ENCODE results near the gene RFPL2.
A peak's percentile ranks its signal among the peaks of the same experiment; 100 is the strongest.

The RFPL2 gene

DNA sequence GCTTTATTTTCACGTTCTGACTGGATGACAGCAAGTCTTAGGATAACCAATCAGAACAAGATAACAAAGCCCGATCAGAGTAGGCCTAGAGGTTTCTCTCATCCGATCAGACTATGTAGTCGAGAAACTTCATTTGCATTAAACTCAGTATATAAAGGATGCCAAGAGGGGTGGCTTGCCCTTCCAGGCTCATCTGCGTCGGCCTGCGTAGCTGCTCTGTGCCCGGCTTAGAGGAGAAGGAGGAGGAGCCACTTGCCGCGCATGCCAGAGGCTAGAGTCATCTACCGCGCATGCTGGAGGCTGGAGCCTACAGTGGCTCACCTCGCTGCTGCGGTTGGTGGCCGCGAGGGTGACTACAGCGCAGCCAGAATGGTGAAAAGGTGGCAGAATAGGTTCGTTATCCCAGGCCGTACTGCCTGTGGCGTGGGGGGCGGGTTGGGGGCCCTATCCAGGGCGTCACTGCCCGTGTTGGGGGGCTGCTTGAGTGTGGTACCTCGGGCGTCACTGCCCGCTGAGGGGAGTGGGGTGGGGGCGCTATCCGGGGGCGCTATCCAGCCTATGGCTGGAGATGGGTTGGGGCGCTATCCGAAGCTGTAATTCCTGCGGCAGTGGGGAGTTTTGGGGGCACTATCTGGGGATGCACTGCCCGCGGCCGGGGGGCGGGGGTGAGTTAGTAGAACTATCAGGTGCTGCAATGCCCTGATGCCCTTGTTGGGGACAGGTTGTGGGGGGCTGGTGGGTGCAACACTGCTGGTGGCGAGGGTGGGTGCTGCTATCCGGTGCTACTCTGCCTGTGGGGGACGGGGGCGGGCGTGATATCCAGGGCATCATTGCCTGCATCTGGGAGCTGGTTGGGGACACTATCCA is at the start of gene RFPL2:
Gene RFPL2, minus strand, starts transcription at position 218 of the 867 bp plus-strand sequence. CDS start 2,622 bp downstream, outside the sequence.
- DNase-seq (ENCODE audit: low read depth) = peak; percentile 32
- H3K4me3 ChIP-seq (ENCODE audit: low read length) = no peak within 1 kb of the TSS
- TF ChIP-seq, protein P1, sequence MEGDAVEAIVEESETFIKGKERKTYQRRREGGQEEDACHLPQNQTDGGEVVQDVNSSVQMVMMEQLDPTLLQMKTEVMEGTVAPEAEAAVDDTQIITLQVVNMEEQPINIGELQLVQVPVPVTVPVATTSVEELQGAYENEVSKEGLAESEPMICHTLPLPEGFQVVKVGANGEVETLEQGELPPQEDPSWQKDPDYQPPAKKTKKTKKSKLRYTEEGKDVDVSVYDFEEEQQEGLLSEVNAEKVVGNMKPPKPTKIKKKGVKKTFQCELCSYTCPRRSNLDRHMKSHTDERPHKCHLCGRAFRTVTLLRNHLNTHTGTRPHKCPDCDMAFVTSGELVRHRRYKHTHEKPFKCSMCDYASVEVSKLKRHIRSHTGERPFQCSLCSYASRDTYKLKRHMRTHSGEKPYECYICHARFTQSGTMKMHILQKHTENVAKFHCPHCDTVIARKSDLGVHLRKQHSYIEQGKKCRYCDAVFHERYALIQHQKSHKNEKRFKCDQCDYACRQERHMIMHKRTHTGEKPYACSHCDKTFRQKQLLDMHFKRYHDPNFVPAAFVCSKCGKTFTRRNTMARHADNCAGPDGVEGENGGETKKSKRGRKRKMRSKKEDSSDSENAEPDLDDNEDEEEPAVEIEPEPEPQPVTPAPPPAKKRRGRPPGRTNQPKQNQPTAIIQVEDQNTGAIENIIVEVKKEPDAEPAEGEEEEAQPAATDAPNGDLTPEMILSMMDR (IDR thresholded peaks at IDR 0.05; ENCODE audit: insufficient read depth, low read depth, low read length, missing control alignments) = no peak

DNA sequence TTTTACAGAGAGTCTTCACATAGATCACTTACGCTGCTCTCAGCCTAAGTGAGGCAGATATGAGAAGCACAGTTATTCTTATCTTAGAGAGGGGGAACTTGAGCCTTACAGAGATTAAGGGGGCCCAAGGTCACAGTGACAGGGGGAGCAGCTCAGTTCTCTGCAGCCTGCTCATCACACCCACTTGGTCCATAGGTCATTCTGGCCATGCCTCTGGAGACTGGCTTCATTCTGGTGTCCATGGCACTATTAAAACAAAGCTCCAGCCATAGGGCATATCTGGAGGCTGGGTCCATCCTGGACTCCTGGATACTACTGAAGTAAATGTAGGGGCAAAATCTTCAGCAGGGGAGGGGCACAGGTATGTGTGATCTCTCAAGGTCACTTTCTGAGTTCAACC is 44.4 kb upstream of the RFPL2 start:
- no peak for DNase-seq (ENCODE audit: low read depth)
- TF ChIP-seq, protein P1 (IDR thresholded peaks at IDR 0.05; ENCODE audit: insufficient read depth, low read depth, low read length, missing control alignments) = no peak

GRCh38 chr22:32248276-32248675 is 43.4 kb upstream of the RFPL2 start:
- DNase-seq (ENCODE audit: low read depth) = no peak
- TF ChIP-seq, protein P1 (IDR thresholded peaks at IDR 0.05; ENCODE audit: insufficient read depth, low read depth, low read length, missing control alignments) = no peak
- H3K4me3 ChIP-seq (ENCODE audit: low read length) = no peak overlapping the region

More for the DNA sequence above, 44.4 kb upstream of the RFPL2 start:
- no peak overlapping the region for H3K4me3 ChIP-seq (ENCODE audit: low read length)

DNA sequence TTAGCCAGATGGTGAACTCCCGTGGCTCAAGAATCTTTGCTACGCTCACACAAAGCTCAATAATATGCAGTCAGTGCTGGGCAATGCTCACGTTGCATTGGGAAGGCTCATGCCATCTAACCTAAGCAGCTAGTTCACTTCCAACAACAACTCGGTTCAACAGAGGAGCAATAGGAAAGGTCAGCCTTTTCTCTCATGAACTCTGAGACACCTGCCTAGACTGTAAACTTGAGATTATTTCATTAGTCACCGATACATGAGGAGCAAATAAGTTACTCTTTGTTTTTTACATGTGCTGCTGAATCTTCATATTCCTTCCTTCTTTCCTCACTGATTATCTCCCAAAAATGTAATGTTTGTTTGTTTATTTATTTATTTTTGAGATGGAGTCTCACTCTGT is 41.3 kb upstream of the RFPL2 start:
- H3K4me3 ChIP-seq (ENCODE audit: low read length) = no peak overlapping the region
- TF ChIP-seq, protein P1 (IDR thresholded peaks at IDR 0.05; ENCODE audit: insufficient read depth, low read depth, low read length, missing control alignments) = no peak
- DNase-seq (ENCODE audit: low read depth) = no peak

- no peak for DNase-seq (ENCODE audit: low read depth)
- TF ChIP-seq, protein P1 (IDR thresholded peaks at IDR 0.05; ENCODE audit: insufficient read depth, low read depth, low read length, missing control alignments) = no peak
- H3K4me3 ChIP-seq (ENCODE audit: low read length) = no peak overlapping the region
Observed at GRCh38 chr22:32245042-32245441, 40.2 kb upstream of the RFPL2 start.

DNA sequence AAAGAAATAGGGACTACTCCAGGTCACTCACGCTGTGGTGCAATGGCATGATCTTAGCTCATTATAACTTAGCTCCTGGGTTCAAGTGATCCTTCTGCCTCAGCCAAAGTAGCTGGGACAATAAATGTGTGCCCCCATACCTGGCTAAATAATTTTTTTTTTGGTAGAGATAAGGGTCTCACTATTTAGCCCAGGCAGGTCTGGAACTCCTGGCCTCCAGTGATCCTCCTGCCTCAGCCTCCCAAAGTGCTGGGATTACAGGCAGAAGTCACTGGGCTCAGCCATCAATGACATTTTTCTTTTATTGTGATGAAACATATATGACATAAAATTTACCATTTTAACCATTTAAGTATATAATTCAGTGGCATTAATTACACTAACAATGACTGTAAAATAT is 39.7 kb upstream of the RFPL2 start:
- TF ChIP-seq, protein P1 (IDR thresholded peaks at IDR 0.05; ENCODE audit: insufficient read depth, low read depth, low read length, missing control alignments) = no peak
- no peak for DNase-seq (ENCODE audit: low read depth)
- H3K4me3 ChIP-seq (ENCODE audit: low read length) = no peak overlapping the region
